T-helper 1 cell (primary cell): ENCODE data around the gene ABHD2.
"Not testable (repeated sequence)": the region's sequence is repeated elsewhere in the genome, so short reads cannot be mapped to it uniquely, and the experiment has no call there.

Experiments used
- DNase-seq, 5 donors: peaks; one replicate each; pipeline ENCODE4 v3.0.0-alpha.2; 2012 to 2020
- total RNA-seq, 4 donors: gene quantifications; one replicate each; lab custom pipeline; 2026; lab: John Stamatoyannopoulos, UW

ABHD2 gene
- total RNA-seq, result 50.9 to 84.6 (median 82.2) reads per million in 4 donors

- peak; percentile 92 to 100 (median 95) for DNase-seq
Measured at GRCh38 chr15:89087830-89088604, at the start of gene ABHD2. Gene ABHD2 (plus strand): TSS chr15:89088456. CDS start chr15:89116328, 27,872 bp downstream.

GRCh38 chr15:89039142-89039541 is 49.1 kb upstream of the ABHD2 start:
- no peak for DNase-seq

GRCh38 chr15:89041507-89041906 is 46.7 kb upstream of the ABHD2 start:
- DNase-seq, result no peak

- no peak for DNase-seq
Measured at GRCh38 chr15:89042387-89042786, 45.9 kb upstream of the ABHD2 start.

- no peak for DNase-seq
Measured at GRCh38 chr15:89043031-89044002, 44.9 kb upstream of the ABHD2 start.

GRCh38 chr15:89049016-89049666 is 39.1 kb upstream of the ABHD2 start:
- not testable (repeated sequence) for DNase-seq

- no peak for DNase-seq
Measured at GRCh38 chr15:89051875-89052274, 36.4 kb upstream of the ABHD2 start.

- DNase-seq, result no peak
Measured at GRCh38 chr15:89052474-89052873, 35.8 kb upstream of the ABHD2 start.

GRCh38 chr15:89054873-89055272 is 33.4 kb upstream of the ABHD2 start:
- no peak for DNase-seq

GRCh38 chr15:89057506-89058133 is 30.6 kb upstream of the ABHD2 start:
- DNase-seq, result peak; percentile 45 to 74 (median 67)

- no peak for DNase-seq
Measured at GRCh38 chr15:89058376-89058775, 29.9 kb upstream of the ABHD2 start.

- DNase-seq, result no peak
Measured at GRCh38 chr15:89058876-89059405, 29.3 kb upstream of the ABHD2 start.

- no peak for DNase-seq
Measured at GRCh38 chr15:89066280-89066679, 22.0 kb upstream of the ABHD2 start.

- no peak for DNase-seq
Measured at GRCh38 chr15:89067751-89068150, 20.5 kb upstream of the ABHD2 start.

- peak in 1 of 5 donors; percentile 72 for DNase-seq
Measured at GRCh38 chr15:89068325-89068784, 19.9 kb upstream of the ABHD2 start.

GRCh38 chr15:89070197-89071124 is 17.8 kb upstream of the ABHD2 start:
- DNase-seq, result no peak

GRCh38 chr15:89071471-89071870 is 16.8 kb upstream of the ABHD2 start:
- no peak for DNase-seq

- no peak for DNase-seq
Measured at GRCh38 chr15:89072277-89072869, 15.9 kb upstream of the ABHD2 start.

- DNase-seq, result no peak
Measured at GRCh38 chr15:89074402-89075012, 13.7 kb upstream of the ABHD2 start.

GRCh38 chr15:89075101-89075640 is 13.1 kb upstream of the ABHD2 start:
- no peak for DNase-seq
